ENCODE data around the gene IPO13.

Gene IPO13

DNA sequence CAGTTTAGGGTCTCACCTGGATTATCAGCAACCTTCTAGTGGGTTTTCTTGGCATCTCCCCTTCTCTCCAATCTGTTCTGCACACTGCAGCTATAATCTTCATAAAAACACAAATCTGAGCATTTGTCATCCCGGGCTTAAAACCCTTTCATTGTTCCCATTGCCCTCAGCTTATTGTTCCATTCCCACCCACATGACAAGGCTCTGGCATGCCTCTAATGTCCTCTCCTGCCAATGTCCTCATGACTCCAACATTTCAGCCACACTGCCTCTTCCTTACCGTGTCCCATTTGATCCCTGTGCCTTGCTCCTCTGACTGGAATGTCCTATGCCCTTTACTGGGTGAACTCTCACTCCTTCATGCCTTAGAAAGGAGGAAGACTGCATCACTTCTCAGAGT is 15.6 kb downstream of the IPO13 start:
- no peak for DNase-seq (ENCODE audit: low read depth, low spot score)
- Histone ChIP-seq H3K27me3 (ENCODE audit: insufficient read depth, insufficient read length) (no peaks in the 10 kb centered on the region), H3K9me3 (ENCODE audit: insufficient read depth, low read length) (no peaks in the 10 kb centered on the region), H3K9ac (ENCODE audit: insufficient read length, low read depth) (no peak overlapping the region), H3K4me3 (ENCODE audit: insufficient read length, low read depth) (no peak overlapping the region), H3K36me3 (ENCODE audit: insufficient read depth, insufficient read length, low read length) (peaks cover 87% of the 10 kb centered on the region), H3K4me1 (ENCODE audit: insufficient read depth, insufficient read length) (no peaks in the 10 kb centered on the region)
- TF ChIP-seq SUZ12 (IDR thresholded peaks at IDR 0.05; ENCODE audit: extremely low read depth, insufficient read depth, insufficient read length) (no peak), ZNF274 (IDR thresholded peaks at IDR 0.05; ENCODE audit: low read depth, low read length) (no peak), YY1 (IDR thresholded peaks at IDR 0.05; ENCODE audit: insufficient read depth, insufficient read length) (no peak)

DNA sequence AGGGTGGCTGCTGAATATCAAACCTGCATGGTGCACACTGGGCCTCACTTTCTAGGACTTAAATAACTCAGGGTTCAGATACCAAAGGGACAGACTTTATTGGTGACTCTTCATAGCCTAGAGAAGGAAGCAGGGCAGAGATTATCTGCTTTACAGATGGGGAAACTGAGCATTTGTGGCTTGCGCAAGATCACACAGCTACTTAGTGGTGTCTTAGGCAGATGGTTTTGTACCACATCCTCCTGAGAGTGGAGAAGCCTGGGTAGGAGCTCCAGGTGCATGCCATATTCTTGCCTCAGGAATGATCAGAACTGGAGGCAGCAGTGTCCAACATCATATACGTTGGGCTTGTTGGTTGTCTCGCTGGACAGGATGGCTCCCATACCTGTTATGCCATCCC is 16.3 kb downstream of the IPO13 start:
- no peaks in the 10 kb centered on the region for H3K9me3 ChIP-seq (ENCODE audit: insufficient read depth, low read length)
- H3K36me3 ChIP-seq (ENCODE audit: insufficient read depth, insufficient read length, low read length) = peaks cover 87% of the 10 kb centered on the region
- H3K4me3 ChIP-seq (ENCODE audit: insufficient read length, low read depth) = no peak overlapping the region
- H3K27me3 ChIP-seq (ENCODE audit: insufficient read depth, insufficient read length) = no peaks in the 10 kb centered on the region
- TF ChIP-seq ZNF274 (IDR thresholded peaks at IDR 0.05; ENCODE audit: low read depth, low read length) = no peak
- TF ChIP-seq SUZ12 (IDR thresholded peaks at IDR 0.05; ENCODE audit: extremely low read depth, insufficient read depth, insufficient read length) = no peak
- no peak for TF ChIP-seq YY1 (IDR thresholded peaks at IDR 0.05; ENCODE audit: insufficient read depth, insufficient read length)
- H3K9ac ChIP-seq (ENCODE audit: insufficient read length, low read depth) = no peak overlapping the region
- no peaks in the 10 kb centered on the region for H3K4me1 ChIP-seq (ENCODE audit: insufficient read depth, insufficient read length)
- DNase-seq (ENCODE audit: low read depth, low spot score) = no peak

DNA sequence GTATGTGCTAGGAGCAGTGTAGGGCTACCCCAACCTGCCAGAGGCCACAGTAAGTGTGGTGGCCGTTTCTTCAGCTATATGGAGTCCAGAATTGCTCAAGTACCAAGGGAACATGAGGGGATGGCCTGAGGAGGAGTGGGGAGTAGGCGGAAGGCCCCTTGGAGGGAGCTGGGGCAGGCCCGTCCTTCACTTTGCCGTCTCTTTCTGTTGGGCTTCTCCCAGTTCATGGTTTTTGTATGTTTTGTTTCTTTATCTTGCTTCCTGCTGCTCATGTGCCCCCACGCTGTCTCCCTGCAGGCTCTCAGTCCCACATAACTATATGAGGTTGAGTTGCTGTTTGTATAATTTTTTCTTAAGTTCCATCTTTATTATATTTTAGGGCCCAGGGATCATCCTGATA is 17.1 kb downstream of the IPO13 start:
- Histone ChIP-seq H3K4me3 (ENCODE audit: insufficient read length, low read depth) (no peak overlapping the region), H3K27me3 (ENCODE audit: insufficient read depth, insufficient read length) (no peaks in the 10 kb centered on the region), H3K9me3 (ENCODE audit: insufficient read depth, low read length) (no peaks in the 10 kb centered on the region), H3K36me3 (ENCODE audit: insufficient read depth, insufficient read length, low read length) (peaks cover 78% of the 10 kb centered on the region), H3K9ac (ENCODE audit: insufficient read length, low read depth) (no peak overlapping the region), H3K4me1 (ENCODE audit: insufficient read depth, insufficient read length) (no peaks in the 10 kb centered on the region)
- DNase-seq (ENCODE audit: low read depth, low spot score) = no peak
- TF ChIP-seq SUZ12 (IDR thresholded peaks at IDR 0.05; ENCODE audit: extremely low read depth, insufficient read depth, insufficient read length) (no peak), YY1 (IDR thresholded peaks at IDR 0.05; ENCODE audit: insufficient read depth, insufficient read length) (no peak), ZNF274 (IDR thresholded peaks at IDR 0.05; ENCODE audit: low read depth, low read length) (no peak)

GRCh38 chr1:43965316-43965715 is 18.6 kb downstream of the IPO13 start:
- Histone ChIP-seq H3K4me3 (ENCODE audit: insufficient read length, low read depth) (no peak overlapping the region), H3K4me1 (ENCODE audit: insufficient read depth, insufficient read length) (peaks cover under 1% of the 10 kb centered on the region), H3K27me3 (ENCODE audit: insufficient read depth, insufficient read length) (no peaks in the 10 kb centered on the region), H3K9ac (ENCODE audit: insufficient read length, low read depth) (no peak overlapping the region), H3K9me3 (ENCODE audit: insufficient read depth, low read length) (no peaks in the 10 kb centered on the region), H3K36me3 (ENCODE audit: insufficient read depth, insufficient read length, low read length) (peaks cover 64% of the 10 kb centered on the region)
- no peak for DNase-seq (ENCODE audit: low read depth, low spot score)
- TF ChIP-seq ZNF274 (IDR thresholded peaks at IDR 0.05; ENCODE audit: low read depth, low read length) (no peak), SUZ12 (IDR thresholded peaks at IDR 0.05; ENCODE audit: extremely low read depth, insufficient read depth, insufficient read length) (no peak), YY1 (IDR thresholded peaks at IDR 0.05; ENCODE audit: insufficient read depth, insufficient read length) (no peak)

- Histone ChIP-seq H3K9ac (ENCODE audit: insufficient read length, low read depth) (no peak overlapping the region), H3K4me1 (ENCODE audit: insufficient read depth, insufficient read length) (peaks cover 6% of the 10 kb centered on the region), H3K27me3 (ENCODE audit: insufficient read depth, insufficient read length) (no peaks in the 10 kb centered on the region), H3K36me3 (ENCODE audit: insufficient read depth, insufficient read length, low read length) (peaks cover 66% of the 10 kb centered on the region), H3K9me3 (ENCODE audit: insufficient read depth, low read length) (no peaks in the 10 kb centered on the region), H3K4me3 (ENCODE audit: insufficient read length, low read depth) (no peak overlapping the region)
- TF ChIP-seq SUZ12 (IDR thresholded peaks at IDR 0.05; ENCODE audit: extremely low read depth, insufficient read depth, insufficient read length) (no peak), YY1 (IDR thresholded peaks at IDR 0.05; ENCODE audit: insufficient read depth, insufficient read length) (no peak), ZNF274 (IDR thresholded peaks at IDR 0.05; ENCODE audit: low read depth, low read length) (no peak)
- no peak for DNase-seq (ENCODE audit: low read depth, low spot score)
Observed at GRCh38 chr1:43968348-43968948, 21.7 kb downstream of the IPO13 start.

DNA sequence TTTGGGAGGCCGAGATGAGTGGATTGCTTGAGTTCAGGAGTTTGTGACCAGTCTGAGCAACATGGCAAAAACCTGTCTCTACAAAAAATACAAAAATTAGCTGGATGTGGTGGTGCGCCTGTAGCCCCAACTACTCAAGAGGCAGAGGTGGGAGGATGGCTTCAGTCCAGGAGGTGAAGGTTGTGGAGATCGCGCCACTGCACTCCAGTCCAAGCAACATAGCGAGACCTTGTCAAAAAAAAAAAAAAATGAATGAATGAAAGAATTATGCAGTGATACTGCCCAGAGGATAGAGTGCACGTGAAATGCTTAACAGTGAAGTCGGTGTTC is 22.6 kb downstream of the IPO13 start:
- no peak for DNase-seq (ENCODE audit: low read depth, low spot score)
- TF ChIP-seq ZNF274 (IDR thresholded peaks at IDR 0.05; ENCODE audit: low read depth, low read length) (no peak), SUZ12 (IDR thresholded peaks at IDR 0.05; ENCODE audit: extremely low read depth, insufficient read depth, insufficient read length) (no peak), YY1 (IDR thresholded peaks at IDR 0.05; ENCODE audit: insufficient read depth, insufficient read length) (no peak)
- Histone ChIP-seq H3K36me3 (ENCODE audit: insufficient read depth, insufficient read length, low read length) (peaks cover 65% of the 10 kb centered on the region), H3K27me3 (ENCODE audit: insufficient read depth, insufficient read length) (no peaks in the 10 kb centered on the region), H3K9ac (ENCODE audit: insufficient read length, low read depth) (no peak overlapping the region), H3K4me3 (ENCODE audit: insufficient read length, low read depth) (no peak overlapping the region), H3K9me3 (ENCODE audit: insufficient read depth, low read length) (no peaks in the 10 kb centered on the region), H3K4me1 (ENCODE audit: insufficient read depth, insufficient read length) (peaks cover 6% of the 10 kb centered on the region)

GRCh38 chr1:43969746-43970466 is 23.2 kb downstream of the IPO13 start, which contains the start of gene DPH2:
Gene DPH2, plus strand, starts transcription at chr1:43970010. Its CDS starts 166 bp downstream, at chr1:43970176.
- peak; percentile 99 for DNase-seq (ENCODE audit: low read depth, low spot score)
- Histone ChIP-seq H3K4me1 (ENCODE audit: insufficient read depth, insufficient read length) (peaks cover 6% of the 10 kb centered on the region), H3K4me3 (ENCODE audit: insufficient read length, low read depth) (peak within 1 kb of the TSS; percentile 98), H3K36me3 (ENCODE audit: insufficient read depth, insufficient read length, low read length) (peaks cover 60% of the 10 kb centered on the region), H3K9me3 (ENCODE audit: insufficient read depth, low read length) (no peaks in the 10 kb centered on the region), H3K27me3 (ENCODE audit: insufficient read depth, insufficient read length) (no peaks in the 10 kb centered on the region), H3K9ac (ENCODE audit: insufficient read length, low read depth) (peak within 1 kb of the TSS; percentile 96)
- no peak for TF ChIP-seq SUZ12 (IDR thresholded peaks at IDR 0.05; ENCODE audit: extremely low read depth, insufficient read depth, insufficient read length)
- TF ChIP-seq ZNF274 (IDR thresholded peaks at IDR 0.05; ENCODE audit: low read depth, low read length) = no peak
- TF ChIP-seq YY1 (IDR thresholded peaks at IDR 0.05; ENCODE audit: insufficient read depth, insufficient read length) = no peak

Measured in NT2/D1 (cell line).